ENCODE measurements around the gene COX4I2.

GRCh38 chr20:31605031-31605901, 32.4 kb upstream of the COX4I2 start, which contains the start of gene ID1:
- TF ChIP-seq CTCF (IDR thresholded peaks at IDR 0.05) (no peak), POLR2A (IDR thresholded peaks at IDR 0.05) (peak; percentile 16 to 98)

All from heart left ventricle (tissue), 13 donors.